HG02642 (cell line): ENCODE results near the gene ARHGEF17.

Experiments
- ATAC-seq: cut with Tn5 transposase; IDR thresholded peaks from one replicate; pipeline ENCODE4 v1.9.1; 2021; ENCODE audit warnings: mild to moderate bottlenecking; ENCODE audit not compliant: unreplicated experiment, poor library complexity

Gene ARHGEF17

DNA sequence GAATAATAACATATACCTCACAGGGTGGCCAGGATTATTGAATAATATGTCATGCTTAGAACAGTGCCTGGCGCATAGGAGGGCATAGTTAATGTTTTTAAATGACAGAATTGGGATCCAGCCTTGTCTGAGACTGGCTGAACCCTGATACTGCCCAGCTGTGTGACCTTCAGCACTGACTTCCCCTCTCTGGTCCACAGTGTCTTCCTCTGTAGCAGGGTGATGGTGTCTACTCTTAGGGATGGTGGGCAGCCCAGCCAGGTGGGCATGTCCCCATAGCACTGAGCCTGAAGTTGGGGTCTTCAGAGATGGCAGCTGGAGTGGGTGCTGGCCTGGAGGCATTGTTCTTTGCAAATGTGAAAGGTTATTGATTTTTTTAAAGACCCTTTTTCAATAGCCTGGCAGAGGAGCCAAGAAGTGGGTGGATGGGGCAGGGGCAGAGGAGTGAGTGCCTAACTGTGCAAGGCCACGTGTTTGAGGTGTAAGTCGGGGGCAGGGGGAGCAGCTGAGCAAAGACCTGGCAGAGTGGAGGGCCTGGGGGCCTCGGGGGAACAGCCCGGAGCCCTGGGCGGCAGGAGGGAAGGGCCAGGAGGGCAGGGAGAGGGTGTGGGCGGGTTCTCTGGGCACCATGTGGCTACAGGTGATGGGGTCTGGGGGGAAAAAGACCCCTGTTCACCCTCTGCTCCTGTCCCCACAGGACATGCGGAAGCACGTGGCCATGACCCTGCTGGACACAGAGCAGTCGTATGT lies 38.3 kb downstream of the ARHGEF17 start:
- ATAC-seq = no peak

DNA sequence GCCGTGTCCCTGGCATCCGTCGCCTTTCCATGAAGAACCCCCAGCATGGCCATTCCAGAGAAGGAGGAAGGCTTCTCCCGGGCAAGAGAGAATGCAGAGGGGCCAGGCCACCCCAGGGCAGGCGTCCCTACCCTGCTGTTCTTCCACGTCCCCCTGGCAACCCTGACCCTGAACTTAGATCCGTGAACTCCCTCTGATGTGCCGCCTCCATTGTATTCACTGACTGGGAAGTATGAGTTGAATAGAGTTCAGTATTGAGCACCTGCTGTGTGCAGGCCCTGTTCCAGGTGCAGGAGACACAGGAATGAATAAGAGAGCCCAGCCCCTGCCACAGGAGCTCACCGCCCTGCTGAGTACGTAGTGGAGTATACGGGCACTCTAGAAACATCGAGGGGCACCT lies 39.0 kb downstream of the ARHGEF17 start:
- ATAC-seq = no peak

- ATAC-seq = no peak
Observed at GRCh38 chr11:73348838-73349237, 40.8 kb downstream of the ARHGEF17 start.

GRCh38 chr11:73349633-73350032 lies 41.6 kb downstream of the ARHGEF17 start:
- no peak for ATAC-seq

DNA sequence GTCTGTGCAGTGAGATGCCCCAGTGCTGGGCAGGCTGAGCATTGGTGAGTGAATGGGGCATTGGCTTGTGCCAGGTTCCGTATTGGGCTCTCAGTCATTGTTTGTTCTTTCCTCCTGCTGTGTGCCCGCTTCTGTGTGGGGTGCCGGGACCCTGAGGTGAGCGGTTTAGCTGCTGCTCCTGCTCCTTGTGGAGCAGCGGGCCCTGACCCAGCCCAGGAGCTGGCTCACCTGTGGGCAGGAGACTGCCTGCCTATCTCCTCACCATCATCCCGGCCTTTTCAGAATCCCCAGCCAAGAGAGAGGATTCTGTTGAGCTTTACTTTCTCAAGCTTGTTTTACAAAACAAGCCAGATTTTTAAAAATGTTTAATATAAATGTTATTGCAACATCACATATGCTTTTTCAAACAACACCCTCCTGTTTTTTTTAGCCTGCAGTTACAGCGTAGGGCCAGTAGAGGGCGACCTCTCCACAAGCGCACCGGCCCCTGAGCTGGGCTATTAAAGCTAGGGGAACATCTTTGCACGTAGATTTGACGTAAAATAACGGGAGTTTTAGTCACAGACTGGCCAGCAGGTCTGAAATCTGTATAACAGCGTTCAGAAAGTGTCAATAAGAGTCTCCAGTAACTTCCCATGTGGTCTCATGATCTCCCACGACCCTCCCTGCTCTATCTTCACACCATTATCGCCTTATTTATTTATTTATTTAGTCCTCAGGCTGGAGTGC lies 43.0 kb downstream of the ARHGEF17 start:
- ATAC-seq = no peak

GRCh38 chr11:73353422-73353821 lies 45.3 kb downstream of the ARHGEF17 start:
- no peak for ATAC-seq

- ATAC-seq = no peak
Observed at GRCh38 chr11:73355109-73355508, 47.0 kb downstream of the ARHGEF17 start.

DNA sequence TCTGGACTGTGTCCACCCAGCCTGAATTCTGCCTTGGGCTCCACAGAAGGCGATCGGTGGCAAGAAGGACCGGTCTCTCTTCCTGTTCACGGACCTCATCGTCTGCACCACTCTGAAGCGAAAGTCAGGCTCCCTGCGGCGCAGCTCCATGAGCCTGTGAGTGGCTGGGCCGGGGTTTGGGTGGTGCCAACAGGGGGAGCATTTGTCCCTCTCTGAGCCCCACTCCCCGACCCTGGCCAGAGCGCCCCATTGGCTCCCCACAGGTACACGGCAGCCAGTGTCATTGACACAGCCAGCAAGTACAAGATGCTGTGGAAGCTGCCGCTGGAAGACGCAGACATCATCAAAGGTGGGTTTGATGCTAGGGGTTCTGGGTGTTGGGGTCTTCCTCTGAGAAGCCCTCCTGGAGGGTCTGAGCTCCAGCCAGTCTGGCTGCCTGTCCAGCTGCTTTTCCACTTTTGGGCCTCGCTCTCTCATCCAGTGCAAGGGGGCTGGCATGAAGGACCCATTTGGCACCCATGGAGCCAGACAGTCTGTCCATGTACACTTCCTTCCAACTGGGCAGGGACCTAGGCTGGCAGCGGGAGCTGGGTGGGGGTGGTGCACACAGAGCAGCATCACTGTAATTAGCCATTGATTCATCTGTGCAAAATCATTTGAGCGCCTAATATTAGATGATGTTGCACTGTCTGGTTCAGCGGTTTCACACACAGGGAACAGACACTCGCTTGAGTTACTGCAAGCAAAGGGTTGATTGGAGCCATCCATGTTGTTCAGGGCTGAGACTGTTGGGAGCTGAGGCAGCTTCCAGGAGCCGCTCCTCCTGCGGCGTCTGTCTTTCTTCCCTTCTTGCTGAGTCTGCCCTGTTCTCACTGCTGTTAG lies 49.1 kb downstream of the ARHGEF17 start:
- ATAC-seq = no peak

DNA sequence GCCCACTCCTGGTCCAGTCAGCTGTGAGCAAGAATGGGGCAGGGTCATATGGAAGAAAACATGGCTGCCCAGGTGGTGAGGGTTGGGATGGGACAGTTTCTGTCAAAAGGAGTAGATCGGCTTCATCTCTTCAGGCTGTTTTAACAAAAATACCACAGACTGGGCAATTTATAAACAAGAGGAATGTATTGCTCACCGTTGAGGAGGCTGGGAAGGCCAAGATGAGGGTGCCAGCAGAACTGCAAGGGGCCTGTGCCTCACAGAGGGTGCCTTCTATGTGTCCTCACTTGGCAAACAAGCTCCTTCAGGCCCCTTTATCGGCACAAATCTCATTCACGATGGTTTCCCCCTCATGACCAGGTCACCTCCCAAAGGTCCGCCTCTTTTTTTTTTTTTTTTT lies 50.0 kb downstream of the ARHGEF17 start:
- ATAC-seq = no peak

- no peak for ATAC-seq
Observed at GRCh38 chr11:73359341-73359740, 51.3 kb downstream of the ARHGEF17 start.

DNA sequence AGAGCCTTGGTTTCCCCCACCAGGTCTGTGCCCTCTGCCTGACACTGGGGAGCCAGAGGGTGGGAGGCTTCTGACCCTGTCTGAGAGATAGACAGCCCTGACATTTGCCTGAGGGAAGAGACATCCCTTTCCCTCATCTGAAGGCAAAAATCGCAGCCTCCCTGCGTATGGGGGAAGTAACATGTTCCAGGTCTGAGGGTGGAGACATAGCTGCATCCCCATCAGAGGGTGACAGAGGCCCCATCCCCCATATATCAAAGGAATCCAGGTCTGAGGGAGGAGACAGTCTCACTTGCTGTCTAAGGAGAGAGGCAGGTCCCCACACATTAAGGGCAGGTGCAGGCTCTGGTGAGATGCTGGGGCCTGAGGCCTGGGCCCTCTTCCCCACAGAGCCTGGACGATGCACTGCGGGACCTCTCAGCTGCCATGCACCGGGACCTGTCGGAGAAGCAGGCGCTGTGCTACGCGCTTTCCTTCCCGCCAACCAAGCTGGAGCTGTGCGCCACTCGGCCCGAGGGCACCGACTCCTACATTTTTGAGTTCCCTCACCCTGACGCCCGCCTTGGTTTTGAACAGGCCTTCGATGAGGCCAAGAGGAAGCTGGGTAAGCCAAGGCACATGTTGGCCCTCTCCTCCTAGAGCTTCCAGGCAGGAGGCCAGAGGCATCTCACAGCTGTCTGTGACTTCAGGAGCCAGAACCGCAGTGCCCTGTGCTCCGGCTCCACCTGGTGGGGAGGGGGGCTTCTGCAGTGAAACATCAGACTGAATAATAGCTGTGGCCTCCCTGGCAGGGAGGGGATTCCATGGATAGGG lies 52.1 kb downstream of the ARHGEF17 start:
- no peak for ATAC-seq

GRCh38 chr11:73360743-73361369 lies 52.8 kb downstream of the ARHGEF17 start:
- no peak for ATAC-seq

DNA sequence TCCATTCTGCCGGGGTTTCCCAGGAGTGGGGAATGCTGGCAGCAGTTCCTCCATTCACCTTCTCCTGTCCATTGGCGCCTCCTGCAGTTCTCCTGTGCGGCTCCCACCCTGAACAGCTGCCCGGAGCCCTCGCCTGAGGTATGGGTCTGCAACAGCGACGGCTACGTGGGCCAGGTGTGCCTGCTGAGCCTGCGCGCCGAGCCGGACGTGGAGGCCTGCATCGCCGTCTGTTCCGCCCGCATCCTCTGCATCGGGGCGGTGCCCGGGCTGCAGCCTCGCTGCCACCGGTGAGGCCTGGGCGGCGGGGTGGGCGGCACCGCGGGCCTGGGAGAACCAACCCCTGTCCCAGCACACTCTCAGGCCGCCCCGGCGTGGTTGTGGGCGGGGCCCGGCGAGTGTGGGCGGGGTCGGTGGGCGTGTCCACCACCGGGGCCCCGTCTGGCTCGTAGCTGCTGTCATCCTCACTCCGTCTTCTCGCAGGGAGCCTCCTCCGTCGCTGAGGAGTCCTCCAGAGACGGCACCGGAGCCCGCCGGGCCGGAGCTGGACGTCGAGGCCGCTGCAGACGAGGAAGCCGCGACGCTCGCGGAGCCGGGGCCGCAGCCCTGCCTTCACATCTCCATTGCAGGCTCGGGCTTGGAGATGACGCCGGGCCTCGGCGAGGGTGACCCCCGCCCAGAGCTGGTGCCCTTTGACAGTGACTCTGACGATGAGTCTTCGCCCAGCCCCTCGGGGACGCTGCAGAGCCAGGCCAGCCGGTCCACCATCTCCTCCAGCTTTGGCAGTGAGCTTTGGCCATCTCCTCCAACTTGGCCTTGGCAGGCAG lies 54.1 kb downstream of the ARHGEF17 start:
- no peak for ATAC-seq

- ATAC-seq = no peak
Observed at GRCh38 chr11:73363147-73363546, 55.1 kb downstream of the ARHGEF17 start.

- no peak for ATAC-seq
Observed at GRCh38 chr11:73365352-73366264, 57.5 kb downstream of the ARHGEF17 start.

DNA sequence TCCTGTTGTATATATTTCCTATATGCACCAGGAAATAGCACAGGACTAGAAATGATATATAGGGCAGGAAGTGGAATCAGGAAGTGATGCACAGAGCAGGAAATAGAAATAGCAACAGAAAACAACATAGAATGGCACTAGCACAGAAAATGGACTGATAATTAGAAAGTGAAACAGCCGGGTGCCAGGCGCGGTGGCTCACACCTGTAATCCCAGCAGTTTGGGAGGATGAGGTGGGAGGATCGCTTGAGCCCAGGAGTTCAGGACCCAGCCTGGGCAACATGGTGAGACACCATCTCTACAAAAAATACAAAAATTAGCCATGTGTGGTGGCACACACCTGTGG lies 58.2 kb downstream of the ARHGEF17 start:
- no peak for ATAC-seq

GRCh38 chr11:73366953-73367352 lies 58.9 kb downstream of the ARHGEF17 start:
- no peak for ATAC-seq

GRCh38 chr11:73367482-73368024 lies 59.5 kb downstream of the ARHGEF17 start:
- ATAC-seq = no peak
